ENCODE measurements around the gene CAMKK2.

GRCh38 chr12:121330195-121330594 lies 33.7 kb upstream of the CAMKK2 start:
- no peak for TF ChIP-seq CTCF (IDR thresholded peaks at IDR 0.05)
- TF ChIP-seq RFX5 (IDR thresholded peaks at IDR 0.05; ENCODE audit: low read length): no peak
- no peak for TF ChIP-seq POLR2AphosphoS5 (IDR thresholded peaks at IDR 0.05; ENCODE audit: low read depth, low read length)
- TF ChIP-seq NFIC (IDR thresholded peaks at IDR 0.05; ENCODE audit: borderline replicate concordance): no peak
- TF ChIP-seq ZBTB33 (IDR thresholded peaks at IDR 0.05; ENCODE audit: borderline replicate concordance, low read depth): no peak
- no peak for TF ChIP-seq SIN3A (IDR thresholded peaks at IDR 0.05; ENCODE audit: borderline replicate concordance, low read depth, low read length)
- no peak for TF ChIP-seq USF2 (IDR thresholded peaks at IDR 0.05; ENCODE audit: borderline replicate concordance, low read depth, low read length)
- TF ChIP-seq MEF2A (IDR thresholded peaks at IDR 0.05; ENCODE audit: borderline replicate concordance, low read depth): no peak
- TF ChIP-seq RAD21 (IDR thresholded peaks at IDR 0.05; ENCODE audit: low read length): no peak
- TF ChIP-seq EP300 (IDR thresholded peaks at IDR 0.05; ENCODE audit: borderline replicate concordance in 1 of 2, low read depth in 1 of 2, low read length in 1 of 2): no peak
- TF ChIP-seq NRF1 (IDR thresholded peaks at IDR 0.05; ENCODE audit: low read depth, low read length): no peak
- no peak for TF ChIP-seq TCF12 (IDR thresholded peaks at IDR 0.05)
- no peak for TF ChIP-seq YY1 (IDR thresholded peaks at IDR 0.05; ENCODE audit: low read depth)
- no peak for TF ChIP-seq TAF1 (IDR thresholded peaks at IDR 0.05; ENCODE audit: borderline replicate concordance, low read depth, low read length)
